Measurements from ENCODE around the gene AP1G1.
A peak's percentile ranks its signal among the peaks of the same experiment; 100 is the strongest.
"Not testable (repeated sequence)": the region's sequence is repeated elsewhere in the genome, so short reads cannot be mapped to it uniquely, and the experiment has no call there.

Gene AP1G1

DNA sequence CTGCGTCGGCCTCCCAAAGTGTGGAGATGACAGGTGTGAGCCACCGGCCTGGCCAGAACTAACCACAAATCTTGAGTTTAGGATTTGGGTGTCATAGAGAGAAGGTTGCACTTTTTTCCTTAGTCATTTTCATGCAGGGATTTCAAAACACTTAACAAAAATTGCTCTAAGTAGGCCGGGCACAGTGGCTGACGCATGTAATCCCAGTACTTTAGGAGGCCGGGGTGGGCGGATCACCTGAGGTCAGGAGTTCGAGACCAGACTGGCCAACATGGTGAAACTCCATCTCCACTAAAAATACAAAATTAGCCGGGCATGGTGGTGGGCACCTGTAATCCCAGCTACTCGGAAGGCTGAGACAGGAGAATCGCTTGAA, 1.5 kb upstream of the AP1G1 start:
- not testable (repeated sequence) for DNase-seq (ENCODE audit: low read depth in 2 of 2)

DNA sequence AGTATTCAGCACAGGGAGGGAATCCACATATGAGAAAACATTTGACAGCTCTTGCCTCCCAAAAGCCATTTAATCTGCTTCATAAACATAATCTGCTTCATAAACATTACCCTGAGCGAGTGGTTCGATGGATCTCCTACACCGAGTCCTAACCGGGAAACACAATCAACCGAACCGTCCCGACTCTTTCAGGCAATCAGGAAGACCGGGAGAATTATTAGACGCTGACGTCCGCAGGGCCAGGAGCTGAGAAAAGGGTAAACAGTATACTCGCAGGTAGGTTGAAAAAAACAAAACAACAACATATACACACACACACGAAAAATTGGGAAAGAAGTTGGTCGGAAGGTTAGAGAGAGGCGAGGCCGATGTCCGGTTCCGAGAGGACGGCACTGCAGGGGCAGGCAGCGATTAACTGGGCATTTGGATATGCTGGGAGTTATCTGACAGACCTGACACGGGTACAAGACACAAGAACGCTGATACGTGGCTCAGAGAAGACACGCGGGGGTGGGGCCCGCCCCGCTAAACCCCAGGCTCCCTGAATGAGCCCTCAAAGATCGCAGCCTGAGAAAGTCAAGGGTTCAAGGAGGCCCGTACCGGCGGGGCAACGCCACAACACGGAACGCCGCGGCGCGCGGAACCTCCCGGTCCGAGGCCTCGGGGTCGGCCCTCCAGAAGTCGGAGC, 585 bp downstream of the AP1G1 start:
- peak in 1 of 2 donors; percentile 38 for DNase-seq (ENCODE audit: low read depth in 2 of 2)

DNA sequence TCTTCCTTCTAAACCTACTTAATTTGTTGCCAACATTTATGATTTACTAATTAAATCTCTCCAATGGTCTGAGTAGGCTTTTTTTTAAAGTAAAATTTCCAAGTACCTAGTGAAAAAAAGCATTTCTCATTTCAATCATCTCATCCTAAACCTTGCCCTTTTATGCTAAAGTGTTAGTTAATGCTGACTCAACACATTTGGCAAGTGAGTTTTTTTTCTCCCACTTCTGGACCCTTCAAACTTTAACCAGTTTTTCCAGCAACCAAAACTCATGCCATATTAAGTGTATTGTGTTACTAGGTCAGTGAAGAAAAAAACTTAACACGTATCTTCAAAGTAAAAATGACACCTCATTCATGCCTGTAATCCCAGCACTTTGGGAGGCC, 5.3 kb downstream of the AP1G1 start:
- DNase-seq (ENCODE audit: low read depth in 2 of 2), result no peak

DNA sequence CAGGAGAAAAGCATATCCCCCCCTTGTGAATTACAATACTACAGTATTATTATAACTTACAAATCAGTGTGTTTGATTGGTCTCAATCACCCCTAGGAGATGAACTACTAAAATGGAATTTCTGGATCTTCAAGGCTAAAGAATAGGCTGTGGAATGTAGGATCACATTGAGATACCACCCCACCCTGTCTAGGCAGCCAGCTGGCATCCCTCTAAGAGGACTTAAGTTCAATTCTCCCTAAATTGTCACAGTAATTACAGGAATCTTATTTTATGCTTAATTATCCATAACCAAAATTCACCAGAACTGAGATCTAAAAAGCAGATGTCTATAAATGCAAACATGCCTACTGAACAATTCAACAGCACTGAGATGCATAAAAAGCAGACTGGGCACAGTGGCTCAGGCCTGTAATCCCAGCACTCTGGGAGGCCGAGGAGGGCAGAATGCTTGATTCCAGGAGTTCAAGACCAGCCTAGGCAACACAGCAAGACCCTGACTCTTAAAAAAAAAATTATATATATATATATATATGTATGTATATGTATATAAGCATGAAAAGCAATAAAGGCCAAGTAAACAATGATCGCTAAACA, 12.0 kb downstream of the AP1G1 start:
- no peak for DNase-seq (ENCODE audit: low read depth in 2 of 2)

DNA sequence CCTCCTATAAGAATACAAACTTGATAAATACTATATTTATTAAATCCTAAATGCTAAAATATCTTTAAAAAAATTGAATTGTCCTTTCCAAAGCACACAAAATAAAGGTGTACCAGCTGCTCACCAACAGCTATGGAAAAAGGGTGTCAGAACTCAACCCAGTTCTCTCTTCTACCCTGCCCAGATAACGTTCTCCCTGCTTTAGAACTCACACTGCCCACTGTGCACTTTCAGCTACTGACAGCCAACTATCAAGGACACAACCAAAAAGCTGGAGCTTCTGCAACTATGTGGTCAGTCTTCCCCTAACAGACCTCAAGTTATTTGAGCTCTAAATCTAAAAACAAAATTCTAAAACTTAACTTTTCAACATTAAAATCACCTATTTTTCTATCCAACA, 13.7 kb downstream of the AP1G1 start:
- no peak for DNase-seq (ENCODE audit: low read depth in 2 of 2)

DNA sequence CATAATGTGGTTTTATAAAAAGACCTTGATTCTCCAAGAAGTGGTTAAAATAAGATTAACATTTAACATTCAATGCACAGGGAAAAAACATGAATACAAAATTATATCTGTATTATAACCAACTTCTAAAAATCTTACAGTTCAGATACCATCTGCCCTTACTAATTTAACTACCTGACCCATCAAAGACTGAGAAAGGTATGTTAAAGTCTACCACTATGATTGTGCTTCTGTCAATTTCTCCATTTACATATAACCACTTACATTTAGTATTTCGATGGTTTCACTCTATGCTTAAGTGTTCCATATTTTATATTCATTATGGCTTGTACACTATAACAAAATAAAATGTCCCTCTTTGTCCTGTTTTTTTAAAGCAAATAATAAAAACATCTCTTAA, 14.6 kb downstream of the AP1G1 start:
- no peak for DNase-seq (ENCODE audit: low read depth in 2 of 2)

DNA sequence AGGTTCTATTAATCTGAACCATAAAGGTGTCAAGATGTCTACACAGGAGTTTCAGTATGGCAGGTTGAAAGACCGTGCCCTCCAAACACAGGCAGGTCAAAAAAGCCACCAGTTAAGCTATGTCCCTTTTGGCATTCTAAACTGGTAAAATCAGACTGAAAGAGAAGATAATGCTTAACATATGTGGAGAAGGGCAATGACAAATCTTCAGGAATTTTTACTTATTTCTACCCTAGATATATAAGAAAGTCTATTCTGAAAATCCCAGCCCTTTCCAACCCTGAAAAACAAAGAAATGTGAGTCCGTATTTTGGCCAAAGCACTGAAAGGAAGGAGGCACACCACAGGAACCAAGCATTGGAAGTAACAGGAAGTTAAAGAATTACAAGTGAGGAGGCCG, 16.5 kb downstream of the AP1G1 start:
- DNase-seq (ENCODE audit: low read depth in 2 of 2), result no peak

DNA sequence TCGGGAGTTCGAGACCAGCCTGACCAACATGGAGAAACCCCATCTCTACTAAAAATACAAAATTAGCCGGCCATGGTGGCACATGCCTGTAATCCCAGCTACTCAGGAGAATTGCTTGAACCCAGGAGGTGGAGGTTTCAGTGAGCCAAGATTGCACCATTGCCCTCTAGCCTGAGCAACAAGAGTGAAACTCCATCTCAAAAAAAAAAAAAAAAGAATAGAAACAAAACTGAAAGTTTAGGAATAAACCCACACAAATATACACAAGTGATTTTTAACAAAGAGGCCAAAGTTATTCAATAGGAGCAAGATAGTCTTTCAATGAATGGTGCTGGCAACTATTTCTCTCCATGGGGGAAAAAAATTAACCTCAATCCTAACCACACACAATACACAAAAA, 18.3 kb downstream of the AP1G1 start:
- not testable (repeated sequence) for DNase-seq (ENCODE audit: low read depth in 2 of 2)

DNA sequence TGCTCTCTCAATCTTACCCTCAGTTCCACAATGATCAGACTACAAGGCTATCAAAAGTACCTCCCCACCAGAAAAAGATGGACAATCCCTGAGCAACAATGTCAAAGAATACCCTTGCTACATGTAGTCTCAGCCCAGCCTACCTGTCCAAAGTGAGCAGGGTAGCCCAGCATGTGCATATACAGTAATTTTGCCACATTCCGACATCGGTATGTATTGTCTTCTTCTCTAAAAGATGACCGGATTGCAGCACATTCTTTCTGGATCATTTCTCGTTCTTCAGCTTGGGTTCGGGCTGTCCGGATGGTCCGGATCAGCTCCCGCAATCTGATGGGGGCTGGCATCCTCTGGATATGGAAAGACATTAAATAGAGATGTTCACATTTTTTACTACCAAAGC, 19.5 kb downstream of the AP1G1 start:
- no peak for DNase-seq (ENCODE audit: low read depth in 2 of 2)

DNA sequence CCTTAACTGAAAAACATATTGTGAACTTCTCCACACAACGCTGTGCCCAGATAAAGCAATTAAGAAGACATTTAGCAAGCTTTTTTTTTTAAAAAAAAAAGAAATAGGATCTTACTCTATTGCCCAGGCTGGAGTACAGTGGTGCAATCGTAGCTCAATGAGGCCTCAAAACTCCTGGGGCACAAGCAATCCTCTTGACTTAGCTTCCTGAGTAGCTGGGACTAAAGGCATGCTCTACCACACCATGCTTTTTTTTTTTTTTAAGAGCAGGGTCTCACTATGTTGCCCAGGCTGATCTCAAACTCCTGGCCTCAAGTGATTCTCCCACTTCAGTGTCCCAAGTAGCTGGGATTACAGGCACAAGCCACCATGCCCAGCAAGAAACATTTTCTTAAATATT, 20.1 kb downstream of the AP1G1 start:
- DNase-seq (ENCODE audit: low read depth in 2 of 2), result no peak

DNA sequence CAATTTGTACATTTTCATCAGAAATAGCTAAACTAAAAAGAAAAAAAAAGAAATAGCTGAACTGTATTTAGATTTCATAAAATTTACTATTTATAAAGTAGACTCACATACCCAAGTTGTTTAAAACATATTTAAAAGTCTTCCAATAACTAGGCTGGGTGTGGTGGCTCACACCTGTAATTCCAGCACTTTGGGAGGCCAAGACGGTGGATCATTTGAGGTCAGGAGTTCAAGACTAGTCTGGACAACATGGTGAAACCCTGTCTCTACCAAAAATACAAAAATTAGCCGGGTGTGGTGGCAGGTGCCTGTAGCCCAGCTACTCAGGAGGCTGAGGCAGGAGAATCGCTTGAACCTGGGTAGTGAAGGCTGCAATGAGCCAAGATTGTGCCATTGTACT, 23.5 kb downstream of the AP1G1 start:
- not testable (repeated sequence) for DNase-seq (ENCODE audit: low read depth in 2 of 2)

DNA sequence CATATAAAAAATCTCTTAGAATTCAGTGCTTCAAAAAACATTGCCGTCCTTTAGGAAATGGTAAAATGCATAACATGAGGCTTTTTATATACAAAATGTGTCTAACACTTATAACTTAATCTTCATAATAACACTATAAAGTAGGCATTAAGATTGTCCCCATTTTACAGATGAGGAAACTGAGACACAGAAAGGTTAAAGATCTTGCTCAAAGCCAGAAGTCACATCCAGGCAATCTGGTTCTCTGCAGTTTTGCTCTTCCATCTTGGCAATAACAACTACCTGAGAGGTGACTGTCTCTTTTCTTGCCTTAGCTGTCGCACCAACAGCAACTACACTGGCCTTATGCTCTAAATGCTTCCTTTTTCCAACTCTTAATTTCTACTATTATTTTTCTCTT, 24.5 kb downstream of the AP1G1 start:
- DNase-seq (ENCODE audit: low read depth in 2 of 2), result no peak

DNA sequence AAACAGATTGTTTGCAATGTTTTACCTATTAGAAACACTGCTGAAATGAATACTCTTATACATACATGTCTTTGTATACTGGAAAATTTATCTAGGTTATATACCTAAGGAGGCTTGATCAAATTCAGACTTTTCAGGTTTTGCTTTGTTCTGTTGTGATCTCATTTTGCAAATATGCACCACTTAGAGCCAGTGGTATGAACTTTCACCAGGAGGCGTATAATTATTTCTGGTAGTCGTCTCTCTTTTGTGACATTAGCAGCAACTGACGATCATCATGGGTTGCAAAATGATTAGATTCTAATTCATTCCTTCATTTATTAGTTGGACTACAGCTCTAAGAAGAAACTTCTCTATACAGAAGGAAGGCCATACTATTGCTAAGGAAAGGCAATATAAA, 26.9 kb downstream of the AP1G1 start:
- no peak for DNase-seq (ENCODE audit: low read depth in 2 of 2)

DNA sequence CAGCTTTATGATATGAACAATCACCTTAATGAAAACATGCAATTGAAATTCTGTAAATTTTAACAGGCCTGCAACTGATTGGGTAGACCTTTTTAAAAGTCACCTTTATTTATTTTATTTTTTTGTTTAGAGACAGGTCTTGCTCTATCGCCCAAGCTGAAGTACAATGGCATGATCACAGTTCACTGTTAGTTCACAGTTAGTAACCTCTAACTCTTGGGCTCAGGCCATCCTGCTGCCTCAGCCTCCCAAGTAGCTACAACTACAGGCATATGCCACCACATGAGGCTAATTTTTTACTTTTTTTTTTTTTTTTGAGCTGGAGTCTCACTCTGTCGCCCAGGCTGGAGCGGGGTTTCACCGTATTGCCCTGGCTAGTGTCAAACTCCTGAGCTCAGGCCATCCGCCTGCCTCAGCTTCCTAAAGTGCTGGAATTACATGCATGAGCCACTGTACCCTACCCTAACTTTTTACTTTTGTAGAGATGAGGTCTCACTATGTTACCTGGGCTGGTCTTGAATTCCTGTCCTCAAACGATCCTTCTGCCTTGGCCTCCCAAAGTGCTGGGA, 28.0 kb downstream of the AP1G1 start:
- DNase-seq (ENCODE audit: low read depth in 2 of 2), result no peak

DNA sequence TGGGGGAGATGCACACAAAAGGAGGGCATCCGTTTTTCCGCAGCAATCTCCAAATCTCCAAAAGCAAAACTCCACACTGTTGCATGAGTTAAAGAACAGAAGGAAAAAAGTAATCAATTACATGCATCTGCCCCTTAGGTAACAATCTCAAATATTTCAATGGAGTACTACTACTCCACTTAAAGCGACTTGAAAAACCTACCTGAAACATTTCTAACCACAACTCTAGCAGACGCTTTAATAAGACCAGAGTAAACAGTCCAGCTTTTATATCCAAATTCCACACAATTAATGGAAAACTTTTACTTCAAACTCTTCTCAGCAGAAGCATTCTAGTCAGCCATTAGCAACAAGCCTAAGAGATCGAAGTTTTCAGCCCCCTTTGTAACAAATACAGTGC, 29.9 kb downstream of the AP1G1 start:
- DNase-seq (ENCODE audit: low read depth in 2 of 2), result no peak

DNA sequence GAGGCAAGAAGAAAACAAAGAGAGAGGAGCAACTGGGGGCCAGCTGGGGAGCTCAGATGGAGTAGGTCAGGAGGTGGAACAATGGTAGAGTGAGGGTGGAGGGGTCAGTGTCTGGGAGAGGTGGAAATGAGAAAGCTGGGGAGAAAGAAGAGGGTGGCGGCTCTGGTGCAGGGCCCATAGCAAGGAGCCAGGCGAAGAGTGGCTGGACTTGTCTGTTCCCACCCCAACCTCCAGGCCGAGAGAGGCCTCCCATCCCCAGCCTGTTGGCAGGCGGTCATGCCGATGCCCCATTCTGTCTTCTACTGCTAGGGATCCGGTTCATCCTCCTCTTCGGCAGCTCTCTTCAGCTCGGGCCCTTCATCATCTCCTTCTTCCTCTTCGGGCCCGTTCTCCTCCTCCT, 31.3 kb downstream of the AP1G1 start:
- no peak for DNase-seq (ENCODE audit: low read depth in 2 of 2)

DNA sequence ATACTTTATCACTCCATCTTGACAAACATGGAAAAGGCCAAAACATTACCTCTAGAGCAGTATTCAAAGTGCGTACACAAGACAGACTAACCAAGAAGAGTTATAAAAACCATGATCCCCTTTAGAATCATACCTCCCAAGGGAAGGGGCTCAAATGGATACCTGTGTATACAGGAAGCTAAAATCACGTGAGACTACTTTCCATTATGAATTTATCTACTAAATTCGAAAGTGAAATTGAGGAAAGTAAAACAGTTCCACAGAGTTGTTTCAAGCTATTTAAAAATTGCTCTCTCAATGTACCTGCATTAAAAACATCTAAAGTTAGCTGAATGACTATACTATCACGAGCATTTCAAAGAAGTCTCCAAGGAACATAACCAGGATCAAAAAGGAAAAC, 32.7 kb downstream of the AP1G1 start:
- DNase-seq (ENCODE audit: low read depth in 2 of 2), result no peak

DNA sequence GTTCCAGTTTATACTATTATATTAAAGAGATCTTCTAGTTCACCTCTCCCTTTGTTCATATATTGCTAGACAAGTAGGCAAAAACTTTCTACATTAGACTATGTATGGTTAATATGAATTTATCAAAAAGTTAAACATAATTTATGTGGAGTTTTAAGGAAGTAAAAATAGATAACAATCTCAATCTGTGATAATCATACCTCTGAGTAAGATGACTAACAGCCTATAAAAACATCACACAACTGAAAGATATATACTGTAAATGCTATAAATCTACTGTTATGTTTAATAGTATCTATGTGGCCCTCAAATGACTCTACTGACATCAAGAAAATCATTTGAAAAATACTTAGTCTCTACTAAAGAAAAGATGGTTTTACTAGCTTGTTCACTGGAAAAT, 37.1 kb downstream of the AP1G1 start:
- no peak for DNase-seq (ENCODE audit: low read depth in 2 of 2)

DNA sequence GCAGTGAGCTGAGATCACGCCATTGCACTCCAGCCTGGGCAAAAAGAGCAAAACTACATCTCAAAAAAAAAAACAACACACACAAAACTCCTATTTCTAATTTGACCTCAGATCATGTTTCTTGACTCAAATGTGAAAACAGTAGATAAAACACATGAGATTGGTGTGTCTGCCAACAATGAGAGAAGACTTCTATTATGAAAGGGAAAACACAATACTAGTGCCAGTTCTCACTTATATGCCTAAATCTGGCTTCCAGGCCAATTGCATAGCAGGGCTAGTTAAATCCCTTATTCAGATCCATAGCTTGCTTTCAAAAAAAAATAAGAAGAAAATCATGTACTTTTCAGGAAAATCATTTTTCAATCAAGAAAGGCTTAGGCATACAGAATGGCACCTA, 39.4 kb downstream of the AP1G1 start:
- no peak for DNase-seq (ENCODE audit: low read depth in 2 of 2)

DNA sequence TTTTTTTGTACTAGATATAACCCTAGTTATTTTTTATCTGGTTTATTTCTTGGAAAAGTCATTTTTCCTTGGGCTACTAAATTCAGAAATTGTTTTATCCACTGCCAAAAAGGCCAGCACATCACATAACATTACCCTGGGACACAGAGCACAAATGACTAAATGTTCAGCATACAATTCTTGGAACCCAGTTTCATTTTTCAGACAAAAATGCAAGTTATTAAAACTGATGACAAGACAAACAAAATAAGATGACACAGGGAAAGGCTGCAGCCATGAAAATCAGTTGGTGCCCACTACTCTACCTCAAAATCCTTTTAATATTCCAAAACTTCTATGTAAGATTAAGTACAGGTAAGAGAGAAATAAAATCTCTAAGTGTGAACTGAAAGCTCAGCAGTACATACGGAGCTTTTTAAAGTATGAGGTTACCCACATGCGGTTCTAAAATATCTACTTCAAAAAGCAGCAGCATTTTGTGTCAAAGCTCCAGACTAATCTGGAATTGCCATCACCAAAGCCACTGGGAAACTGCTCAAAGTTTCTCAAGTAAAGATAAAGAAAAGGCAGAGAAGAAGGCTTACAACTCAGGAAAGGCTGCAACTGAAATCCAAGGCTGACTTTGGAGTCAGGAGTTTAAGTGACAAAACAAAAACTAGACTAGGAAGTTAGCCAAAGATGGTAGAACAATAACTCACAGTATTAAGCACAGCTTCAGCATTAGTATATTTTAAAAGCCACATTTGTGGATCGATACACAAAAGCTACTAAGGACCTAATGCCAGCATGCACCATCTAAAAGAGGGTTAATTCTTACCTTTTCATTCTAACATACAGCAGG, 41.4 kb downstream of the AP1G1 start:
- no peak for DNase-seq (ENCODE audit: low read depth in 2 of 2)

DNA sequence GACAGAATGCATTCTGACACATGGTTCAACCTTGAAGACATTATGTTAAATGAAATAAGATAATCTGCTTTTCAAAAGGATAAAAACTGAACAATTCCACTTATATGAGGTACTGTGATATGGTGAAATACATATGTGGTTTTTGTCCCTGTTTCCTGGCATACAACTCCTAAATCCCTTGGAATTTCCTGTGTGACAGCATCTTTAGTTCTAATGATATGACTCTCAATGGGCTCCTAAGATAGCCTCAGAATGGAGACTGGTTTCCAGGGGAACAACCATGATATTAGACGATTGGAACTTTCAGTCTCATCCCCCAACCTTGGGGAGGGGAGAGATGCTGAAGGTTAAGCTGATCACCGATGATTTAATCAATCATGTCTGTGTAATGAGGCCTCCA, 46.4 kb downstream of the AP1G1 start:
- no peak for DNase-seq (ENCODE audit: low read depth in 2 of 2)

DNA sequence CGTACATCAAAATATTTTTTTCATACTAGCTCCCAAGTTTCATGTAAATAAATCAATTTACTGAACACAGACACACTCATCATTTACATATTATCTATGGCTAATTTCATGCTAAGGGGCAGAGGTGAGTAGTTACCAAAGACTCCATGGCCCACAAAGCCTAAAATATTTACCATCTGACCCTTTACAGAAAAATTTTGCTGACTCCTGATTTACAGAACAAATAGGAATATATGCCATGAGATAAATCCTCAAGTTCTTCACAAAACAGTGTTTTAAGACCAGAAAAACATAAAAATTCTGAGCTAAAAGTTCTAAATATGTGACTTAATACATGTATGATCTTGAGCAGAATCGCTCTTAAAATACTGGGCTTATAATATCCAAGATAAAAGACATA, 47.5 kb downstream of the AP1G1 start:
- no peak for DNase-seq (ENCODE audit: low read depth in 2 of 2)

DNA sequence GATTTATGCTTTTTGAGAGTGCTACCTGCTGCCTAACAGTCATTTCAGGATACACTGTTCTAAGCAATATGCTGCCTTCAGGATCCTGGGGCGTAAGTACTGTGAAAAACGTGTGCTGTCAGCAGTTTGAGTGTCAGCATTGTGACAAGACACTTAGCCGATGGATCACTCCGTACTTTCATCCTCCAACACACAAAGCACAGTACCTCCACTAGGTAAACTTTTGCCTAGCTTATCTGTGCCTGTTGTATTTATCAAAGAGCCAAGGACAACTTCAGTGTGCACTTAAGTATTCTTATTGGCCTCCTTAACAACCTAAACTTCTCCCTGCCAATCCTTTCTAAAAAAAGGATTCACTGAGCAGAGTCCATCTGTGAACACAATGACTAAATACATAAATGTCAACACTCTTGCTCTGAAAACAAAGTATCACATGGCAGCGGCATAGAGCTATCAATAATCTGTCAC, 50.3 kb downstream of the AP1G1 start:
- no peak for DNase-seq (ENCODE audit: low read depth in 2 of 2)
